HG03571 (cell line): ENCODE measurements around the gene ITPK1.
"Not testable (repeated sequence)": the region's sequence is repeated elsewhere in the genome, so short reads cannot be mapped to it uniquely, and the experiment has no call there.

Experiments used
- ATAC-seq: cut with Tn5 transposase; IDR thresholded peaks from one replicate; pipeline ENCODE4 v1.9.1; 2021; ENCODE audit not compliant: unreplicated experiment

The ITPK1 gene

DNA sequence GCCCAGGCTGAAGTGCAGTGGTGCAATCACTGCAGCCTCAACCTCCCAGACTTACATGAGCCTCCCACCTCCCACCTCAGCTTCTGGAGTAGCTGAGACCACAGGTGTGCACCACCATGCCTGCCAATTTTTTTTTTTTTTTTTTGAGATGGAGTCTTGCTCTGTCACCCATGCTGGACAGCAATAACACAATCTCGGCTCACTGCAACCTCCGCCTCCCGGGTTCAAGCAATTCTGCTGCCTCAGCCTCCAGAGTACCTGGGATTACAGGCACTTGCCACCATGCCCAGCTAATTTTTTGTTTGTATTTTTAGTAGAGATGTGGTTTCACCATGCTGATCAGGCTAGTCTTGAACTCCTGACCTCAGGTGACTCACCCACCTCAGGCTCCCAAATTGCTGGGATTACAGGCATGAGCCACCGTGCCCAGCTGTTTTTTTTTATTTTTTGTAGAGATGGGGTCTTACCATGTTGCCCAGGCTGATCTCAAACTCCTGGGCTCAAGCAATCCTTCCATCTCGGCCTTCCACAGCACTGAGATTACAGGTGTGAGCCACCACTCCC is 15.6 kb upstream of the ITPK1 start:
- ATAC-seq = not testable (repeated sequence)

DNA sequence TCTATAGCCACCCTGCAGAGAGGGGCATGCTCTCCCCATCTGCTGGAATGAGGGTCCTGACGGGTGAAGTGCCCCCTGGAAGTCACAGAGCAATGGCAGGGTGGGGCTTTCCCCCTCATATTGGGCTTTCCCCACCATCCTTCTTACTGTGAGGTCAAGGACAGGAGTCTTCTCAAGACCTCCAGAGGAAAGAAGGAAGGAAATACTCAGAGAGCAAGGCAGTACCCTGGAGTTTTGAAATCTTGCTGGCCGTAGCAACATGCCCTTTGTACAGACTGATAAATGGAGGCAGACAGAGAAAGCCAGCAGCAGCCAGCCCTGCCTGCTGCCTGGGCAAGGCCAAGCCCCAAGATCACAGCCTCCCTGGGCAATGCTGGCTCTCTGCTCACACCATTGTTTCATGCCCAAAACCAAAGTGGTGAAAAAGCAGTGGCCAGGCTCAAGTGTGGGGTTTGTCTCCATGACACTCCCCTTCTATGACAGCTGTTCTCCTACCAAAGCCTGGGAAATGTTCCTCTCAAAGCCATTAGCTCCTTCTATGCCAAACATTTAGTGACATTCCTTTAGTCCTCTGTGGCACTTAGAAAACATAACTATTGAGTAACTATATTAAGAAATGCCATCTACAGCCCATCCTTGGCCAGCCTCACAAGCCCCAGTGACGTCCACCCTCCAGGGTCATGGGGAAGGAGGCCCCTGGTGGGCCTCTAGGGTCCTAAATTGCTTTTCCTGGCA is 13.2 kb upstream of the ITPK1 start:
- ATAC-seq = no peak

DNA sequence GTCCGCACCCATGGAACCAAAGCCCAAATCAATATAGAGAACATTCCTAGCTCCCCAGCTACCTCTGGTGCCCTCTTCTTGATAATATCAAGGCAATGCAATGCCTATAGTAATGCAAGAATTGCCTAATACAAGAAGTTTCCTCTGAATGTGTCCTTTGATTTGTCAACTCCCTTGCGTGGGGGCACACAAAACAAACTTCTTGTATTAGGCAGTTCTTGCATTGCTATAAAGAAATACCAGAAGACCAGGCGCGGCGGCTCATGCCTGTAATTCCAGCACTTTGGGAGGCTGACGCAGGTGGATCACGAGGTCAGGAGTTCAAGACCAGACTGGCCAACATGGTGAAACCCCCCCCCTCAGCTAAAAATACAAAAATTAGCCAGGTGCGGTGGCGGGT is 10.4 kb upstream of the ITPK1 start:
- no peak for ATAC-seq

DNA sequence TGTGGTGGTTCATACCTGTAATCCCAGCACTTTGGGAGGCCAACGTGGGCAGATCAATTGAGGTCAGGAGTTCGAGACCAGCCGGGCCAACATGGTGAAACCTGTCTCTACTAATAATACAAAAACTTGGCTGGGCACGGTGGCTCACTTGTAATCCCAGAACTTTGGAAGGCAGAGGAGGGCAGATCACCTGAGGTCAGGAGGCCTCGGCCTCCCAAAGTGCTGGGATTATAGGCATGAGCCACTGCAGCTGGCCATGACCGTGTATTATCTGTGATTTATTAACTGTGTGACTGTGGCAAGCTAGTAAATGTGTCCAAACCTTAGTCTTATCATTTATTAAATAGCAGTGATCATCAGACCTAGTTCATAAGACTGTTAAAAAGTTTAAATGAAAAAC is 7.1 kb upstream of the ITPK1 start:
- no peak for ATAC-seq

DNA sequence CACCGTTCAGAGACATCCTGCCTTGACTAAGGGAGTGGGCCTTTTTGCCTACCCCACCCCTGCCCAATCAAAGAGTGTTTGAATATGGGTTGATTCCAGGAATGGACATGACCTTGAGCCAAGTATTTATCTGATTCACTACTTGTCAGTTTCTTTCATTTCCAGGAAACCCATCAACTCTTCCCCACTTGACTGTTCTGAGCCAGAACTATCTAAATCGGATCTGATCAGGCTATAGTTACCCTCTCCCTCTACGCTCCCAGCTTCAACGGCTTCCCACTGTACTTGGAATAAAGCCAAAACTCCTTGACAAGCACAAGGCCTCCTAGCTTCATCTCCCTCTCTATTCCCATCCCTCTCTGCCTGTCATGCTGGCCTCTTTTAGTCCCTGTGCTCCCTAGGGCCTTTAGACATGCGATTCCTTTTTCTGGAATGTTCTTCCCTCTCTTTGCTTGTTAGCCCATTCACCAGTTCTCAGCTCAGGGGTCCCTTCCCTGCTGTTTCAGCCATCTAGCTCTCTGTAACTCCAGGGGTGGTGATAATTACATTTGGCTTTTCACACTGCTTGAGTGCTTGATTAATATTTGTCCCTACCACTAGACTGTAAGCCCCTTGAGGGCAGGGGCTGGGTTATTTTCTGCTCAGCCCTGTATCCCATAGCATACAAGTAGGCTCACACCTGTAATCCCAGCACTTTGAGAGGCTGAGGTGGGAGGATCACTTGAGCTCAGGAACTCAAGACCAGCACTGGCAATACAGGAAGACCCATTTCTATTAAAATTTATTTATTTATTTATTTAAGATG is 5.5 kb upstream of the ITPK1 start:
- ATAC-seq = no peak

- ATAC-seq = no peak
Measured at GRCh38 chr14:93120517-93120916, 4.8 kb upstream of the ITPK1 start.

GRCh38 chr14:93116676-93117200 is 1.0 kb upstream of the ITPK1 start:
- no peak for ATAC-seq

GRCh38 chr14:93115069-93115820 is 480 bp downstream of the ITPK1 start:
- ATAC-seq = peak; percentile 70

- no peak for ATAC-seq
Measured at GRCh38 chr14:93114713-93115068, 1.0 kb downstream of the ITPK1 start.

GRCh38 chr14:93114068-93114710 is 1.5 kb downstream of the ITPK1 start:
- ATAC-seq = no peak

GRCh38 chr14:93113678-93114067 is 2.1 kb downstream of the ITPK1 start:
- no peak for ATAC-seq

- no peak for ATAC-seq
Measured at GRCh38 chr14:93112891-93113677, 2.6 kb downstream of the ITPK1 start.

DNA sequence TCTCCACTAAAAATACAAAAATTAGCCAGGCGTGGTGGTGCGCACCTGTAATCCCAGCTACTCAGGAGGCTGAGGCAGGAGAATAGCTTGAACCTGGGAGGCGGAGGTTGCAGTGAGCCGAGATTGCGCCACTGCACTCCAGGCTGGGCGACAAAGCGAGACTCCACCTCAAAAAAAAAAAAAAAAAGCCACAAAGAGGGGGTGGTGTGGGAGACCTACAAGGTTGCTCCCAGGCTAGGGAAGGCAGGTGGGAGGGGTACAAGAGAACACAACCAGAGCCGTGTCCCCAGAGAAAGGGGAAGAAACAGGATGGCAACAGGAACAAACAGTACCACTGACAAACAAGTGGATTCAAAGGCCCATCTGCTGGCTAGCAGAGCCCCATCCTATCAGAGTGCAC is 4.2 kb downstream of the ITPK1 start:
- not testable (repeated sequence) for ATAC-seq

GRCh38 chr14:93110856-93111419 is 4.8 kb downstream of the ITPK1 start:
- no peak for ATAC-seq

GRCh38 chr14:93109572-93110481 is 5.9 kb downstream of the ITPK1 start:
- ATAC-seq = no peak

DNA sequence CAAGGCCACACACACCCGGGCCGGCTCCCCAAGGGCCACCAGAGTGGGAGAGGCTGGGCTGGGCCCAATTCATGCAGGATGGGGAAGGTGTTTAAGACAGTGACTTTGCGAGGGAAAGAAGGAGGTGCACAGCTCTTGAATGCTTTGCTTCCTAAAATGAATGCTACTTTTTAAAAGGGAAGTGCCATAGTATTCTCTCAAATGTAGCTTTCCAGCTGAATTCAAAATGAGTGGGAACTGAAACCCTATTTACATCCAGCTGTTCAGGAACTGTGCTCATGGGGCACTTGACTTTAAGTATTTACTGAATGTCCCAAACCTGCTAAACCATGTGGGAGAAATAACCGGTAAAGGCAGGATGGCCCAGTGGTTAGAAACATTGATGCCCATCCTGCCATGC is 7.6 kb downstream of the ITPK1 start:
- no peak for ATAC-seq

DNA sequence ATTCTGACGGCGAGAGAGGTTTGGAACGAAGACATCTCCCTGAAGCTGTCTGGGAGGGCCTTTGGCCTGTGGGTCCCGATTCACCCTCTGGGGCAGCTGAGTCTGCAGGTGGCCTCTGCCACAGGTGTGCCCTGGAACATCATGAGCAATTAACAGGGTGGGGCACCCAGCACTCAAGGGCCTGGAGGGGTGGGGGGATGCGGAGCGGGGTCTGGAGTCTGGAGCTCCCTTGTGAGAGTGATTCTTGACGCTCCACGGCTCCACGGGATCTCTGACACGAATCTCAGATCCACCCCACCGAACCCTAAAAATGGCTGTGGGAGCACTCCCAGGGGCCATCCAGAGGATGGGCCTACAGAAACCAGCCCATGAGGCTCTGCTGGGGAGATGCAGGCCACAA is 8.3 kb downstream of the ITPK1 start:
- ATAC-seq = no peak

DNA sequence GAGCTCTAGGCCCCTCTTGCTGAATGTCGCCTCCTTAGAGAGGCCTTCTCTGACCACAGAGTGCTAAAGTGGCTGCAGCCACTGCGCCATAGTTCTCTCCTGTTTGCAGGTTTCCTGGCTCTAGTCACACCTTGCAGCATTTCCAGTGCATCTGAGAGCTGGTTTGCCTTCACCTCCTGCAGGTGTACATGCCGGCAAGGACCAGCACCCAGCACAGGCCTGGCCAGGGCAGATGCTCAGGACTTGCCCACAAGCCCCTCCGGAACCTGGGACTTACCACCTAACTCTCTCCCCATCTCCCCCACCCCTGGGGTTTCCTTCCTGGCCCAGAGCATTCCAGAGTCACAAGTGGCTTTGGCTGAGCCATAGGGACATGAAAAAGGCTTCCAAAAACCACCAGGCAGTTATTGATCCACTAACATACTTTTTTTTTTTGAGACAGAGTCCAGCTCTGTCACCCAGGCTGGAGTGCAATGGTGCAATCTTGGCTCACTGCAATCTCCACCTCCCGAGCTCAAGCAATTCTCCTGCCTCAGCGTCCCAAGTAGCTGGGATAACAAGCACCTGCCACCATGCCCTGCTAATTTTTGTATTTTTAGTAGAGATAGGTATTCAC is 9.1 kb downstream of the ITPK1 start:
- no peak for ATAC-seq
